SK-N-SH (cell line): ENCODE data around the gene CHD5. TPM values are rescaled to one million over a fixed set of nuclear protein-coding genes. Genes with fewer than 3 reads are reported as not detected.

Experiments
- CTCF ChIA-PET: fragments of 300-600, 350-600 bp; formaldehyde crosslinking; extraction: SDS; loops from one replicate; lab custom pipeline; 2021; lab: Yijun Ruan, JAX
- POLR2A ChIA-PET: fragments of 350-600 bp; sonication (Branson Sonifier 250); formaldehyde crosslinking; extraction: SDS; loops from one replicate; lab custom pipeline; 2020; ENCODE audit warnings: antibody characterized with exemption, inconsistent platforms; lab: Yijun Ruan, JAX
- DNase-seq: peaks from one replicate; pipeline ENCODE4 v3.0.0; 2012
- H2AFZ ChIP-seq: fragments of 200-600 bp; sonication (generic); 2 replicates; pipeline ENCODE4 v1.8.1; 2016; ENCODE audit warnings: antibody characterized with exemption, mild to moderate bottlenecking, low read depth
- H3F3A ChIP-seq: fragments of 200-600 bp; sonication (generic); replicated peaks from 2 replicates; pipeline ENCODE3; 2016; ENCODE audit warnings: antibody characterized with exemption, mild to moderate bottlenecking; ENCODE audit not compliant: insufficient read depth
- H3K27ac ChIP-seq, 2 experiments: fragments of 200-500 bp in 1 of 2; fragments of 200-600 bp in 1 of 2; sonication (Bioruptor generic) in 1 of 2; sonication (generic), shearing (Covaris generic) in 1 of 2; 2 replicates each; pipeline versions ENCODE4 v1.5.1 to v1.6.1; 2014 to 2016; ENCODE audit warnings: low read depth in 2 of 2, inconsistent platforms in 1 of 2, low read length in 1 of 2, mild to moderate bottlenecking in 1 of 2, mixed read lengths in 1 of 2
- H3K27me3 ChIP-seq: fragments of 200-600 bp; sonication (generic), shearing (Covaris generic); 2 replicates; pipeline ENCODE4 v1.6.1; 2016; ENCODE audit warnings: mixed run types; ENCODE audit not compliant: insufficient read depth
- H3K36me3 ChIP-seq, 2 experiments: fragments of 200-500 bp in 1 of 2; fragments of 200-600 bp in 1 of 2; sonication (Bioruptor generic) in 1 of 2; sonication (generic) in 1 of 2; replicated peaks in 1 of 2; 2 replicates each; pipeline versions ENCODE3 to v1.5.1; 2014 to 2016; ENCODE audit warnings: low read length in 1 of 2, mild to moderate bottlenecking in 1 of 2; ENCODE audit not compliant: insufficient read depth in 2 of 2, control insufficient read depth in 1 of 2
- H3K4me1 ChIP-seq, 2 experiments: fragments of 200-500 bp in 1 of 2; fragments of 200-600 bp in 1 of 2; sonication (Bioruptor generic) in 1 of 2; sonication (generic), shearing (Covaris generic) in 1 of 2; 2 replicates each; pipeline versions ENCODE4 v1.5.1 to v1.6.1; 2014 to 2016; ENCODE audit warnings: low read depth in 1 of 2, low read length in 1 of 2, mixed run types in 1 of 2; ENCODE audit not compliant: insufficient read depth in 2 of 2, control insufficient read depth in 1 of 2
- H3K4me2 ChIP-seq: fragments of 200-600 bp; sonication (generic), shearing (Covaris generic); 2 replicates; pipeline ENCODE4 v1.6.1; 2017; ENCODE audit warnings: mixed run types
- H3K4me3 ChIP-seq, 2 experiments: fragments of 200-500 bp in 1 of 2; fragments of 200-600 bp in 1 of 2; sonication (Bioruptor generic) in 1 of 2; sonication (generic), shearing (Covaris generic) in 1 of 2; 2 replicates each; pipeline versions ENCODE4 v1.5.1 to v1.8.1; 2014 to 2016; ENCODE audit warnings: low read depth in 2 of 2, inconsistent platforms in 1 of 2, low read length in 1 of 2, mild to moderate bottlenecking in 1 of 2, mixed read lengths in 1 of 2, moderate library complexity in 1 of 2
- H3K79me2 ChIP-seq: fragments of 200-600 bp; sonication (generic); 2 replicates; pipeline ENCODE4 v1.8.1; 2017; ENCODE audit warnings: mild to moderate bottlenecking; ENCODE audit not compliant: insufficient read depth
- H3K9ac ChIP-seq: fragments of 200-600 bp; sonication (generic); 2 replicates; pipeline ENCODE4 v1.6.1; 2017; ENCODE audit warnings: mixed run types
- H3K9me2 ChIP-seq: fragments of 200-600 bp; sonication (generic); 2 replicates; pipeline ENCODE4 v1.6.1; 2017; ENCODE audit warnings: mixed run types
- H3K9me3 ChIP-seq: fragments of 200-600 bp; sonication (generic); 2 replicates; pipeline ENCODE4 v1.6.1; 2017; ENCODE audit warnings: mixed run types, mild to moderate bottlenecking, moderate library complexity
- H4K20me1 ChIP-seq: fragments of 200-600 bp; sonication (generic); 2 replicates; pipeline ENCODE4 v1.6.1; 2017; ENCODE audit warnings: mild to moderate bottlenecking, mixed run types; ENCODE audit not compliant: insufficient read depth
- EP300 ChIP-seq, 2 experiments: IDR thresholded peaks; 2 replicates each; pipeline versions ENCODE4 v1.4.0 to v1.6.1; 2012; ENCODE audit warnings: borderline replicate concordance in 1 of 2, low read depth in 1 of 2, low read length in 1 of 2
- GATA2 ChIP-seq: sonication (generic); formaldehyde crosslinking; IDR thresholded peaks from 2 replicates; pipeline ENCODE4 v1.5.0; 2020; ENCODE audit warnings: mild to moderate bottlenecking, missing genetic modification reagents
- MXI1 ChIP-seq: IDR thresholded peaks from 2 replicates; pipeline ENCODE4 v1.6.1; 2012; ENCODE audit warnings: mild to moderate bottlenecking, low read depth, low read length, improper control_type of control experiment
- NRF1 ChIP-seq: IDR thresholded peaks from 2 replicates; pipeline ENCODE4 v1.6.1; 2012; ENCODE audit warnings: low read depth, mild to moderate bottlenecking, low read length
- POLR2AphosphoS5 ChIP-seq: IDR thresholded peaks from 2 replicates; pipeline ENCODE4 v1.6.1; 2012; ENCODE audit warnings: low read depth, low read length
- TAF1 ChIP-seq: IDR thresholded peaks from 2 replicates; pipeline ENCODE4 v1.6.1; 2012; ENCODE audit warnings: low read depth, mild to moderate bottlenecking, low read length, moderate library complexity, borderline replicate concordance
- TCF12 ChIP-seq: IDR thresholded peaks from 2 replicates; pipeline ENCODE4 v1.4.0; 2012
- YY1 ChIP-seq: IDR thresholded peaks from 2 replicates; pipeline ENCODE4 v1.4.0; 2012; ENCODE audit warnings: low read depth, mild to moderate bottlenecking
- WGBS: methylation state at CpG from one replicate; pipeline ENCODE4 v1.1.6; 2017; ENCODE audit warnings: low lambda C conversion rate; 5-methylcytosine and 5-hydroxymethylcytosine counted together
- polyA plus RNA-seq, 3 experiments: library from polyadenylated mRNA; depleted of rRNA; stranded (reverse); fragments of >200 nt; gene quantifications; 2 replicates each; pipeline ENCODE4 v1.2.3, GENCODE V29; 2012
- TF ChIP-seq, protein P1 (sequence below): IDR thresholded peaks from 2 replicates; pipeline ENCODE4 v1.4.0; 2012; ENCODE audit warnings: low read depth
- TF ChIP-seq, protein P2 (sequence below): fragments of 150-350 bp; IDR thresholded peaks from 2 replicates; pipeline ENCODE4 v1.6.1; 2017; ENCODE audit warnings: antibody characterized with exemption, low read length, low read depth, borderline replicate concordance

CHD5 gene
- polyA plus RNA-seq, 1 of the 3 experiments (the other 2 are of a cell fraction) = 0.26 TPM

DNA sequence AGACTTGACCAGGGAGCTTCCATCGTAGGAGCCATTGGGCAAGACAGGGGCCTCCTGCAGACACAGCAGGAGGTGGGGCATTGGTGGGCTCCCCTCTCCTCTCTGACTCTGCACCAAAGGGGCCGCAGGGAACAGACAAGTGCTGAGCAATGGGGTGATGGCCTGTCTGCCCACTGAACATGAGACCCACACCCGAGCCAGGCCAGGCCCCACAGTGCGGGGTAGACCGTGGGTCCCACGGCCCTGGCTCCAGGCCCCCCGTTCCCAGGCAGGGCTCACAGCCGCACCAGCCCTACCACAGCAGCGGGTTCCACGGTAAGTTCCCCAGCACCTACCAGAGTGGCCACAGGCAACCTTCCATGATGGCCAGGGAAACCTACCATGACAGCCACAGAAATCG lies 45.9 kb downstream of the CHD5 start:
- no peaks in the 10 kb centered on the region for H3K27me3 ChIP-seq
- no peak for DNase-seq

DNA sequence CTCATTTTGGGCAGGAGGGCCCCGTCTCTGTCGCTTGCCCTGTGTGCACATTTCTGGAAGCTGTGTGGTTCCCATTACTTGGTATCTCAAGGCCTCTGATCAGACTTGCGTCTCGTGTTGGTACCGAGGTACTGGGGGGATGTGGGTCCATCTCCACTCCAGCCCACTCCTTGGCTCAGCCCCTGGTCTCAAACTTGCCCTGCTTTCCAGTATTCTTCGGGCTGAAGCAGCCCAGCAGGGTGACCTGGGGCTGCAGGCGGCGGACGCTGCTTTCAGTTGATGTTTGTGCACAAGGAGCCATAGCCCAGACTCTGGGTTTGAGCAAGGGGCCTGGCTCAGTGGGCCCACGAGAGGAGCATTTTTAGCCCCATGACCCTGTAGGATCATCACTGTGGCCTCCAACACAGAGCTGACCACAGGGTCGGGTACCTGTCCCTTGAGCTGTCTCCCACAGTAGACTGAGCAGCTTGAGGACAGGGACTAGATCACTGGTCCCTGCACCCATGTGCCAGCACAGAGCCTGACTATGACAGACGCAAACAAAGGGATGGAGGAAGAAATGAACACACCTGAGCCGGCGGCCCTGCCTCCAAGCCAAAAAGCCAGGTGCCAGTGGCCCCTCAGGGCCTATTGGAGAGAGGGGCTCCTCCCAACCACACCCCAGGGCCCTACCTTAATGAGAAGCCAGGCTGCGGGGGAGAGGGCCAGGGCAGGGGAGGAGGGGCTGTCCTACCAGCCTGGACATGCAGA lies 46.8 kb downstream of the CHD5 start:
- H4K20me1 ChIP-seq = no peaks in the 10 kb centered on the region
- H3K27ac ChIP-seq = no peak overlapping the region
- ChIA-PET POLR2A (no interaction called here), CTCF (no interaction called here)
- no peak overlapping the region for H3K9ac ChIP-seq
- H3K9me2 ChIP-seq = no peaks in the 10 kb centered on the region
- no peak overlapping the region for H3K4me3 ChIP-seq
- 53% methylated on average over 7 of the region's 15 CpGs for WGBS
- H3F3A ChIP-seq = no peaks in the 10 kb centered on the region
- H3K27me3 ChIP-seq = no peaks in the 10 kb centered on the region
- H3K4me2 ChIP-seq = no peak overlapping the region
- no peak overlapping the region for H2AFZ ChIP-seq
- TF ChIP-seq EP300 (IDR thresholded peaks at IDR 0.05; ENCODE audit: borderline replicate concordance in 1 of 2, low read depth in 1 of 2, low read length in 1 of 2) (no peak), GATA2 (no peak), POLR2AphosphoS5 (no peak), NRF1 (no peak), MXI1 (no peak), TAF1 (no peak)
- DNase-seq = no peak
- no peaks in the 10 kb centered on the region for H3K4me1 ChIP-seq
- H3K36me3 ChIP-seq = no peaks in the 10 kb centered on the region
- 0 out of 2 replicates have a peak, but pooled peaks cover 5% of the 10 kb centered on the region for H3K9me3 ChIP-seq
- H3K79me2 ChIP-seq = no peaks in the 10 kb centered on the region

More for the DNA sequence above, 45.9 kb downstream of the CHD5 start:
- Histone ChIP-seq H3K9ac (no peak overlapping the region), H3K9me2 (no peaks in the 10 kb centered on the region), H3K4me2 (no peak overlapping the region), H3F3A (no peaks in the 10 kb centered on the region), H3K36me3 (no peaks in the 10 kb centered on the region)
- POLR2A ChIA-PET = no interaction called here
- WGBS = 36% methylated on average over 3 of the region's 11 CpGs
- no peak for TF ChIP-seq YY1
- TF ChIP-seq NRF1 = no peak
- no peak for TF ChIP-seq TCF12
- TF ChIP-seq, protein P1, sequence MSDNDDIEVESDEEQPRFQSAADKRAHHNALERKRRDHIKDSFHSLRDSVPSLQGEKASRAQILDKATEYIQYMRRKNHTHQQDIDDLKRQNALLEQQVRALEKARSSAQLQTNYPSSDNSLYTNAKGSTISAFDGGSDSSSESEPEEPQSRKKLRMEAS = no peak
- TF ChIP-seq TAF1 = no peak
- TF ChIP-seq, protein P2, sequence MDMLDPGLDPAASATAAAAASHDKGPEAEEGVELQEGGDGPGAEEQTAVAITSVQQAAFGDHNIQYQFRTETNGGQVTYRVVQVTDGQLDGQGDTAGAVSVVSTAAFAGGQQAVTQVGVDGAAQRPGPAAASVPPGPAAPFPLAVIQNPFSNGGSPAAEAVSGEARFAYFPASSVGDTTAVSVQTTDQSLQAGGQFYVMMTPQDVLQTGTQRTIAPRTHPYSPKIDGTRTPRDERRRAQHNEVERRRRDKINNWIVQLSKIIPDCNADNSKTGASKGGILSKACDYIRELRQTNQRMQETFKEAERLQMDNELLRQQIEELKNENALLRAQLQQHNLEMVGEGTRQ = no peak
- TF ChIP-seq, all 33 proteins: peak for 0
- H3K79me2 ChIP-seq = no peaks in the 10 kb centered on the region
- no peak overlapping the region for H3K27ac ChIP-seq
- H3K9me3 ChIP-seq = 0 out of 2 replicates have a peak, but pooled peaks cover 5% of the 10 kb centered on the region
- H2AFZ ChIP-seq = no peak overlapping the region
- H4K20me1 ChIP-seq = no peaks in the 10 kb centered on the region
- CTCF ChIA-PET = no interaction called here
- no peaks in the 10 kb centered on the region for H3K4me1 ChIP-seq
- no peak overlapping the region for H3K4me3 ChIP-seq
